GM12874 (cell line): Measurements from ENCODE around the gene PACS2.

ENCODE experiments used
- CTCF ChIP-seq: IDR thresholded peaks from 2 replicates; pipeline ENCODE4 v1.5.1; 2011; ENCODE audit warnings: low read depth, mild to moderate bottlenecking, control low read depth, low read length, moderate library complexity; ENCODE audit not compliant: insufficient read depth

PACS2 gene

GRCh38 chr14:105329411-105330150, 15.0 kb downstream of the PACS2 start:
- TF ChIP-seq CTCF: no peak

DNA sequence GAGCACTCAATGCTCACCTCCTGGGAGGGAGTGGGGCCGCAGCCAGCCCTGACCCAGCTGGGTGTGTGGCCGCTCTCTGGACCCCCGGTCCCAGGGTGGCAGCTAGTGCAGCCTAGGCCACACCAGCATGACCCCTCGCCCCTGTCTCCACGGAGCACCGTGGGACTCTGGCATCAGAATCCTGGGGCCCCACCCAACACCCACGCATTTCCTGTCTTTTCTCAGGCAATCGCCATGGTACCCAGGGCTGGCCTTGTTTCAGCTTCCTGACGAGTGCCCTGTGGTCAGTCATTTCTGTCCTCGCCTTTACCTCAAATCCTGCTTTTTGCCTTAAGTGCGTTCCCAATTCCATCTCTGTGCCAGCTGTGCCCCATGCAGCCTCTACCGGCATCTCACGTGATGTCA, 15.9 kb downstream of the PACS2 start:
- no peak for TF ChIP-seq CTCF

- TF ChIP-seq CTCF: no peak
Measured at GRCh38 chr14:105331575-105332349, 17.2 kb downstream of the PACS2 start.

DNA sequence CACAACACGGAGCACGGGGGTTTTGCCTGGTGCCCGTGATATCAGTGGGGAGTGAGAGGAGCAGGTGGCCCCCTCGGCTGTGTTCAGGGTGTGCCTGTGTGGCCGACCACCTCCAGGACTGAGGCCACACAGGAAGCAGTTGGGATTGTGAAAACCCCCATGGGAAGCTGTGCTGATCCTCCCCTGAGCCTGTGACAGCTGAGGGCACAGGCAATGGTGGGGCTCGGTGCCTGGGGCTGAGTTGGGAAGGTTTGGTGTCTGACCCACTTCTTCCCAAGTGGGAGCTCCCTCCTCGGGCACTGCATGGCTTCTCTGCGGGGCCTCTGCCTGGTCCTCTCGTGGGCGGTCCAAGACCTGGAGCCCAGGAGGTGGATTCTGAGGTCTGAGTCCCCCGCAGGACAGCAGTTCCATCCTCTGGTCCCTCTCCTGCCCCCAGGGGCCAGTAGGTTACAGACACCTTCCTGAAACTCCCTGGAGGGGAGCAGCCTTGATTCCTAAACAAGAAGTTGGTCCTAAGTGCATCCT, 17.9 kb downstream of the PACS2 start:
- no peak for TF ChIP-seq CTCF

DNA sequence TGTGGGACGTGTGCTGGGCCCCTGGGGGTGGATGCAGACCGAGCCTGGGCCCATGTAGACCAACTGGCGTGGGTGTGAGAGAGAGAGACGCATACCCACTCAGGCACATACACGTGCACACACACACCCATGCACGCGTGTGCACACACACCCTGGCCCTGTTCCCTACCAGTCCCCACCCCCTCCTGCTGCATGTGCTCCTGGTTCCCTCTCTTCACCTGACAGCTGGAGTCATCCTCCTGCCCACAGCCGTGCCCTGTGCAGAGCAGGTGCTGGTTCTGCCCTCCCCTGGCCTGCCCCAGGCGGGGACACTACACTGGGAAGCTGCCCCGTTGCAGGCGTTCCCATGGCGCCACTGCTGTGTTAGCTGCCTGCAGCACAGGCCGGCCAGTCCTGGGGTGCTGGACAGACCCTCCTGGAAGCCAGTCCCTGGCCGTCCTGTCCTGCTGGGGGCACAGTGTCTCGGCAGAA, 18.5 kb downstream of the PACS2 start:
- TF ChIP-seq CTCF: no peak

GRCh38 chr14:105333613-105334364, 19.2 kb downstream of the PACS2 start:
- TF ChIP-seq CTCF: no peak
